Activated CD8-positive, alpha-beta memory T cell treated with anti-CD3 and anti-CD28 coated beads, Interleukin-2, amount 50 U/mL, for 1 hour (primary cell): ENCODE measurements around the gene TMEM145.

Experiments used
- DNase-seq: peaks from one replicate; pipeline ENCODE4 v3.0.0-alpha.2; 2020; ENCODE audit errors: extremely low read depth

Gene TMEM145

DNA sequence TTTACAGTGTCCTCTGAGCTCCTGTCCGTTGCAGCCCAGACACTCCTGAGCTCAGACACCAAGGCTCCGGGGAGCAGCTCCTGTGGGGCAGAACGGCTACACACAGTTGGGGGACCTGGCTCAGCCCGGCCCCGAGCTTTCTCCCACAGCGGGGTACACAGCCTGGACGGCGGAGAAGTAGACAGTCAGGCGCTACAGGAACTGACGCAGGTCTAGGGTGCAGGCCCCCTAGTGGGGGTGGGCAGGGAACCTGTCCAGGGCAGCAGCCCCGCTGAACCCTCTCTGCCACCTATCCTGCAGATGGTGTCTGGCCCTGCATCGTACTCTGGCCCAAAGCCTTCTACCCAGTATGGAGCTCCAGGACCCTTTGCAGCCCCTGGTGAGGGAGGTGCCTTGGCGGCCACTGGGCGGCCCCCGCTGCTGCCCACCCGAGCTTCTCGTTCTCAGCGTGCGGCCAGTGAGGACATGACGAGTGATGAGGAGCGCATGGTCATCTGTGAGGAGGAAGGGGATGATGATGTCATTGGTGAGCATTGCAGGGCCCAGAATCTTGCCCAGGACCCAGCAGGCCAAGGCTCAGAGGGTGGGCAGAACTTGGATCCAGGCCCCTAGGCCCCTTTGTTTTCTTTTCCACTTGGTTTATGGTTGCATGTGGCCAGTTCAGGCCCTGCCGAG lies 24.1 kb upstream of the TMEM145 start:
- DNase-seq = no peak

DNA sequence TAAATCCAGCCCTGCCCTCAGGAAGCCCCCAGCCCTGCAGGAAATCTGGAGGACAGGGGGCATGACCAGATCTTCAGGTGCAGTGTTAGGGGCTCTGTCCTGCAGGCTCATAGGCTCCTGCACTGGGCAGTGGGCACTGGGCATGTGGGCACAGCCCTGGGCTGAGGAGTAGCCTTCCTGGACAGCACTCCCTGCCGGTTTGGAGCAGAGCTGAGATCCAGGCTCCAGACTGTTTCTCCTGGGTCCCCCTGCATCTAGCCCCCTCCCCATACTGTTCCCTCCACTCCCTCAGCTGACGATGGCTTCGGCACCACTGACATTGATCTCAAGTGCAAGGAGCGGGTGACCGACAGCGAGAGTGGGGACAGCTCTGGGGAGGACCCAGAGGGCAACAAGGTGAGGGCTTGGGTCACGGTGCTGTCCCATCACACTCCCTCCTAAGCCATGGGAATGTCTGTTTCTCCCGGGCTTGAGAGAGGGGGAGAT lies 23.5 kb upstream of the TMEM145 start:
- DNase-seq = no peak

DNA sequence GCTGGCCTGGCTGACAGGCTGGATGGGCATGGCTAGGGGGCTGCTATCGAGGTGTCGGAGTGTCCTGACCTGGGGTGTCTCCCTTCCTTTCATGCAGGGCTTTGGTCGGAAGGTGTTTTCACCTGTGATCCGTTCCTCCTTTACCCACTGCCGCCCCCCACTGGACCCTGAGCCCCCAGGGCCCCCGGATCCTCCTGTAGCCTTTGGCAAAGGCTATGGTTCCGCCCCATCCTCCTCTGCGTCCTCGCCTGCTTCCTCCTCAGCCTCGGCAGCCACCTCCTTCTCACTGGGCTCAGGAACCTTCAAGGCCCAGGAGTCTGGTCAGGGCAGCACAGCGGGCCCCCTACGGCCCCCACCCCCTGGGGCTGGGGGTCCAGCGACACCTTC lies 23.0 kb upstream of the TMEM145 start:
- DNase-seq = no peak

DNA sequence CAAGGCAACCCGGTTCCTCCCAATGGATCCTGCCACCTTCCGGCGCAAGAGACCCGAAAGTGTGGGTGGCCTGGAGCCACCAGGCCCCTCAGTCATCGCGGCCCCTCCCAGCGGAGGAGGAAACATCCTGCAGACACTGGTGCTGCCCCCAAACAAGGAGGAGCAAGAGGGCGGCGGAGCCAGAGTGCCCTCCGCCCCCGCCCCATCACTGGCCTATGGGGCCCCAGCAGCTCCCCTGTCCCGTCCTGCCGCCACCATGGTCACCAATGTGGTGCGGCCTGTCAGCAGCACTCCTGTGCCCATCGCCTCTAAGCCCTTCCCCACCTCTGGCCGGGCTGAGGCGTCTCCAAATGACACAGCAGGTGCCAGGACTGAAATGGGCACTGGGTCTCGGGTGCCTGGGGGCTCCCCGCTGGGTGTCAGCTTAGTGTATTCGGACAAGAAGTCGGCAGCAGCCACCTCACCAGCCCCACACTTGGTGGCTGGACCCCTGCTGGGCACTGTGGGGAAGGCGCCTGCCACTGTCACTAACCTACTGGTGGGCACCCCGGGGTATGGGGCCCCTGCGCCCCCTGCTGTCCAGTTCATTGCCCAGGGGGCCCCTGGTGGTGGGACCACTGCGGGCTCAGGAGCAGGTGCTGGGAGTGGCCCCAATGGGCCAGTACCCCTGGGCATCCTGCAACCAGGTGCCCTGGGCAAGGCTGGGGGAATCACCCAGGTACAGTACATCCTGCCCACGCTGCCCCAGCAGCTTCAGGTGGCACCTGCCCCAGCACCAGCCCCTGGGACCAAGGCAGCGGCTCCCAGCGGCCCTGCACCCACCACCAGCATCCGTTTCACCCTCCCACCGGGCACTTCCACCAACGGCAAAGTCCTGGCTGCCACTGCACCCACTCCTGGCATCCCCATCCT lies 22.3 kb upstream of the TMEM145 start:
- DNase-seq = no peak

DNA sequence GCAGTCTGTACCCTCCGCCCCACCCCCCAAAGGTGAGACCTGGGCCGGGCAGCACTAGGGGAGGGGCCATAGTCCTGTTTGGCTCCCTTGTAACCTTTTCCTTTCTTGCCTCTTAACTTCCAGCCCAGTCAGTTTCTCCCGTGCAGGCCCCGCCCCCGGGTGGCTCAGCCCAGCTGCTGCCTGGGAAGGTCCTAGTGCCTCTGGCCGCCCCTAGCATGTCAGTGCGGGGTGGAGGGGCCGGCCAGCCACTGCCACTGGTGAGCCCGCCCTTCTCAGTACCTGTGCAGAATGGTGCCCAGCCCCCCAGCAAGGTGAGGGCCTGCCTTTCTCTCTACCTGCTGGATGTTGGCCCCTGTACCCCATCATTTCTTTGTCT lies 21.7 kb upstream of the TMEM145 start:
- DNase-seq = no peak

DNA sequence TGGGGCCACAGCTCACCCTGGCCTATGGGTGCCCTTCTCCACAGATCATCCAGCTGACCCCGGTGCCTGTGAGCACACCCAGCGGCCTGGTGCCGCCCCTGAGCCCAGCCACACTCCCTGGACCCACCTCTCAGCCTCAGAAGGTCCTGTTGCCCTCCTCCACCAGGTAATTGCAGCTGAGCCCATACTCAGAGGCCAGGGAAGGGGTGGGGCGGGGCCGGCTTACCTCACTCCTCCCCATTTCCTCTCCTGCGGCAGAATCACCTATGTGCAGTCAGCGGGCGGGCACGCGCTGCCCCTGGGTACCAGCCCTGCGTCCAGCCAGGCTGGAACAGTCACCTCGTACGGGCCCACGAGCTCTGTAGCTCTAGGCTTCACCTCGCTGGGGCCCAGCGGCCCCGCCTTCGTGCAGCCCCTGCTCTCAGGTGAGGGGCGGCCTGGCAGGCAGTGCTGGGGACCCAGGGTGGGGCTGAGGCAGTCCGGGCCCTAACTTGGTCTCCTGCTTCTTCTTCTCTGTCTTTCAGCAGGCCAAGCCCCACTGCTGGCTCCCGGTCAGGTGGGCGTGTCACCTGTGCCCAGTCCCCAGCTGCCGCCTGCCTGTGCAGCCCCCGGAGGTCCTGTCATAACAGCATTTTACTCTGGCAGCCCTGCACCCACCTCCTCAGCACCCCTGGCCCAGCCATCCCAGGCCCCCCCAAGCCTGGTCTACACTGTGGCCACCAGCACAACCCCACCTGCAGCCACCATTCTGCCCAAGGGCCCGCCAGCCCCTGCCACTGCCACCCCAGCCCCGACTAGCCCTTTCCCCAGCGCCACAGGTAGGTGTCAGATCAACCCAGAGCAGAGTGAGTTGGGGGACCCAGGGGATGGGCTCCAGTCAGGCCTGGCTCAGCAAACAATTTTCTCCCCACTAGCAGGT lies 20.8 kb upstream of the TMEM145 start:
- no peak for DNase-seq

DNA sequence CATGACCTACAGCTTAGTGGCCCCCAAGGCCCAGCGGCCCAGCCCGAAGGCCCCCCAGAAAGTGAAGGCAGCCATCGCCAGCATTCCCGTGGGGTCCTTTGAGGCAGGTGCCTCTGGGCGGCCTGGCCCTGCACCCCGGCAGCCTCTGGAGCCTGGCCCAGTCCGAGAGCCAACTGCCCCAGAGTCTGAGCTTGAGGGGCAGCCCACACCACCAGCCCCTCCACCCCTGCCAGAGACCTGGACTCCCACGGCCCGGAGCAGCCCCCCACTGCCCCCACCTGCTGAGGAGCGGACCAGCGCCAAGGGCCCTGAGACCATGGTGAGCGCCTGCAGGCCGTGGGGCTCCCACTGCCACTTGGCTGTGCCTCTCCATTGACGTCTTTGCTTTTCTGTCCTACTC lies 20.1 kb upstream of the TMEM145 start:
- no peak for DNase-seq

DNA sequence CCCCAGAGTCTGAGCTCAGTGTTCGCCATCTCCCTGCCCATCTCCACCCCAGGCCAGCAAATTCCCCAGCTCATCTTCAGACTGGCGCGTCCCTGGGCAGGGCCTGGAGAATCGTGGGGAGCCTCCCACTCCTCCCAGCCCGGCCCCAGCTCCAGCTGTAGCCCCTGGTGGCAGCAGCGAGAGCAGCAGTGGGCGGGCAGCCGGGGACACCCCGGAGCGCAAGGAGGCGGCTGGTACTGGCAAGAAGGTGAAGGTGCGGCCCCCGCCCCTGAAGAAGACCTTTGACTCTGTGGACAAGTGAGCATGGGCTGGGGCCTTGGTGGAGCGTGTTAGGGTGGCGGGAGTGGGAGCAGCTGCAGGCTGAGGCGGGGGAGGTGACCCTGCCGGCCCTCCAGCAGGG lies 19.6 kb upstream of the TMEM145 start:
- DNase-seq = no peak

DNA sequence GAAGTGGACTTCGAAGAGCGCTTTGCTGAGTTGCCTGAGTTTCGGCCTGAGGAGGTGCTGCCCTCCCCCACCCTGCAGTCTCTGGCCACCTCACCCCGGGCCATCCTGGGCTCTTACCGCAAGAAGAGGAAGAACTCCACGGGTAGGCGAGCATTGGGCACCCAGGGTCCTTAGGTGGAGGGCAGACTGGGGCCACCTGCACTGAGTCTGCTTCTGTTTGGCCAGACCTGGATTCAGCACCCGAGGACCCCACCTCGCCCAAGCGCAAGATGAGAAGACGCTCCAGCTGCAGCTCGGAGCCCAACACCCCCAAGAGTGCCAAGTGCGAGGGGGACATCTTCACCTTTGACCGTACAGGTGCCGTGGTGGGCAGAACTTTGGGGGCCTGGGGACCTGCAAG lies 19.2 kb upstream of the TMEM145 start:
- DNase-seq = no peak

DNA sequence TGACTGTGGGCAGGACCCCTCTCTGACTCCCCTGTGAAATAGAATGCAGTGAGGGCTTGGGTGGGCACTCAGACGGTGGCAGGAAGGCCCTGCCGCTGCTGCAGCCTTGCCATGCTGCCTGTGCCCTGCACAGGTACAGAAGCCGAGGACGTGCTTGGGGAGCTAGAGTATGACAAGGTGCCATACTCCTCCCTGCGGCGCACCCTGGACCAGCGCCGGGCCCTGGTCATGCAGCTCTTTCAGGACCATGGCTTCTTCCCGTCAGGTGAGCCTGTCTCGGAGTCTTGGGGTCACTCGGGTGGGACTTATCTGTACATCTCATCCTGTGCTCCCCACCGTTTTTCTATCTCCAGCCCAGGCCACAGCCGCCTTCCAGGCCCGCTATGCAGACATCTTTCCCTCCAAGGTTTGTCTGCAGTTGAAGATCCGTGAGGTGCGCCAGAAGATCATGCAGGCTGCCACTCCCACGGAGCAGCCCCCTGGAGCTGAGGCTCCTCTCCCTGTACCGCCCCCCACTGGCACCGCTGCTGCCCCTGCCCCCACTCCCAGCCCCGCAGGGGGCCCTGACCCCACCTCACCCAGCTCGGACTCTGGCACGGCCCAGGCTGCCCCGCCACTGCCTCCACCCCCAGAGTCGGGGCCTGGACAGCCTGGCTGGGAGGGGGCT lies 18.5 kb upstream of the TMEM145 start:
- DNase-seq = no peak

DNA sequence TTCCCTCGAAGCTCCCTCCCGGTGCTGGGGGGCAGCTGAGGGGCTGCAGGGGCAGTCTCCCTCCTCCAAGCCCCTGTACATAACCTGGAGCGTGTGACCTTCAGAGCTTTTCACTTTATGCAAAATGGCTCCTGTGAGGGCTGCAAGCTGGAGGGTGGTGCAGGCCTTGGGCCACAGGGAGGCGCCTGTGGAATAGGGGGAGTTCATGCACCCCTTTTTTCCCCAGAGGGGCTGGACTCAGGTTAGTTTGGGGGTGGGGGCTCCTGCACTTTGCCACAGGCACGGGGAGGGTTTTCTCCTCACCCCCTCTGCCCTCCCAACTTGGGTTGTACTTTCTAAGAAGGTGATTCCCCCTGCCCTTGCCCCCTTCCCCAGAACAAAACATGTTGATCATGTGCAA lies 17.8 kb upstream of the TMEM145 start:
- DNase-seq = no peak

DNA sequence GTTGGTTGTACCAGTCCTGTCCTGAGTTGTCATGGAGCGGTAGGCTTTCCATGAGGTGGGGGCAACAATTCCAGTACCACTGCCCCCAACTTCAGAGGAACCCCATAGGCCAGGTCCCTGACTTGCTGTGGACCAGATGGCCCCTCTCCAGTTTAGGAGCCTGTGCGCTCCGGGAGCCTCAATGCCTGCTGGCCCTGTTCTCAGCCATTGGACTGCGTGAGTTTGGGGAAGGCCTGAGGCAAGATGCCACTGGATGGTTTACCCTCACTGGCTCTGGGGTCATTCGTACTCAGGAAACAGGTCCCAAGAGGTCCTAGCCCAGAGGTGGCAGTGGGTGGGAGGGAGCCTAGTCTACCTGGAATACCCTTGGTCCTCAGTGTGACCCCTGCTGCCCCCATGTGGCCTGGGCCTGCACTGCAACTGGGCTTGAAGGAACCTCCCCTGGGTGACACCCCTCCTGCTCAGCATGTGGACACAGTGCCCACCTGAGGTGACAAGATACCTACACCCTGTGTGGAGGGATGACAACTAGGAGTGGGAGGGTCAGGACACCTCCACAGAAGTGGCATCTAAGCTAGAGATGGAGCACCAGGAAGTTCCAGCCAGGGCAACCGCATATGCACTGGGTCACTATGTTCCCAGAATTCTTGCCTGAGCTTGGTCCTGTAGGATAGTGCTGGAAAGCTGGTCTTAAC lies 17.1 kb upstream of the TMEM145 start:
- peak; percentile 59 for DNase-seq

DNA sequence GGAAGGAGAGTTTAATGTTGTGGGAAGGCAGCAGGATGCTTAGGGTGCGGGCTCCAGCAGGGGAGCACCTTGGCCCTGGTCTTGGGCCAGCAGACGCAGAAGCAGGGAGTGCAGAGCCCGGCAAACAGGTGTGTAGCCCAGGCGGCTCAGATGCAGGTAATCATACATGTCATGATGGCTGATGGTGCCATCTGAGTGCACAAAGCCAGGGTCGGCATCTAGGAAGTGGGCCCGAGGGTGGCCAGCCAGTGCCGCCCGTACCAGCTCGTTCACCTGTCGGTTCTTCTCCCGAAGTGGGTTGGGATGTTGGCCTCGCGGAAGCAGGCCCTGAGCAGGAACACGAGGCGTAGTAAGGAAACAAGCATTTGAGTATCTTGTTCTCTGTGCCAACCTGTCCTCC lies 16.1 kb upstream of the TMEM145 start:
- DNase-seq = no peak

DNA sequence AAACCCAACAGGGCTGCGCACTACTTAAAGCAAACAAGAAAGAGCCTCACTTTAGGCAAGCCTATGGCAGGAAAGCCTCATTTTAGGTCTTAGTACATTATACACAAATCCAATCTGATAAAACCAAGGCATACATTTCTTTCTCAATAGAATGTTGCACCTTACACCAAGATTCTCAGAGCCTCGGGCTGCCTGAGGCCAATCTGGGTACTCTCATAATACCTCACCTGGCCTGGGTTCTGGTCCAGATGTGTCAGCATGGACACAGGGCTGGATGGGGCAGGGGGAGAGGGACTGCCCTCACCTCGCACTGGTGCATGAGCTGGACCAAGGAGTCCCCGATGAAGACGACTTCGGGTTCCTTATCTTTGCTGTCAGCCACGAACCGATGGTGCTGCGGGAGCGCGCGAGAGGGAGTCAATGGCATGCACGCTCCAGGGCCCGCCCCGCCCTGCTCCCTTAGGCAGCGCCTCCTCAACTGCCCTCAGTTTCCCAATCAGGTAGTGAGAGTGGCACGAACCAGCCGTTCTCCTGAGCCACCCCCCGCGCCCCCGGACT lies 11.4 kb upstream of the TMEM145 start, which contains the start of gene PRR19:
Gene PRR19, plus strand, starts transcription at position 487 of the 558 bp plus-strand sequence. CDS start 7,453 bp downstream, outside the sequence.
- DNase-seq = no peak

DNA sequence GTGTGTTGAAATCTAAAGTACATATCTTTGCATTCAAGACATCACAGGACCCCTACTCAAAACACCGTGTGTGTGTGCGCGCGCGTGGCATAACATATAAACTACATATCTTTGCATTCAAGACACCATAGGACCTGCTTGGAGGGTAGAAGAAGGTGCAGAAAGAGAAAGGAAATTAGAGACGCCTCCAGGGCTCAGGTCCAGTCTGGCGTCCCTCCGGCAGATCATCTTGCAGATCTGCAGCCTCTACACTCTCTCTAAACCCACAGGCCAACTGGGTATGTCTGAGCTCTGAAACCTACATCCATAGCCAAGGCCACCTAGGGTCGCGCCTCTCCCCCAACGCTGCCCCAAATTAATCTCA lies 10.0 kb upstream of the TMEM145 start:
- DNase-seq = no peak

DNA sequence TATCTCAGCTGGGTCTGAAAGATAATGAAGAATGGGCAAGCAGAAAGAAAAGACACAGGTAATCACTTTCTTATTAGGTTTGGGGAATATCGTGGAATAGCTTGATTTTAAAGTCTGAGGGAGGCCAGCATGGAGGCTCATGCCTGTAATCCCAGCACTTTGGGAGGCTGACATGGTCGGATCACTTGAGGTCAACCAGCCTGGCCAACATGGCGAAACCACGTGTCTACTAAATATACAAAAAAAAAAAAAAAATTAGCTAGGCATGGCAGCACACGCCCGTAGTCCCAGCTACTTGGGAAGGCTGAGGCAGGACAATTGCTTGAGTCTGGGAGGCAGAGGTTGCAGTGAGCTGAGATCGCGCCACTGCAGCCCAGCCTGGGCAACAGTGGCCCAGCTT lies 9.2 kb upstream of the TMEM145 start:
- no peak for DNase-seq

DNA sequence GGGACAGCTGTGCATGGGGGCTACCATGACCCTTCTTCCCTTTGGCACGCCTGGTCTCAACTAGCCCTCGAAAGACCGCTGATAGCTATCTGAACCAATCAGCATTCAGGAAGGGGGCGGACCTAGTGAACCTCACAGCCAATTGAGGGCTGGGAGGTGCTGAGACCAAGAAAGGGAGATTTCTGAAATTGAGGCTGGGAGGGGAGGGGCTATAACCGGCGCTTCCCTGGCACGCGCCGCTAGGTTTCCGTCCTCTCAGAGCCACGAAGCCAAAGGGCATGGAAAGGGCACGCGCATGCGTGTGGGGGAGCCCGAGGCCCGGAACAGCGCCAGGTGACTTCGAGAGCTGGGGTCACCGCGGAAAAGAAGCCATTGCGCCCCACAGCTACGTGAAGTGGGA lies 6.5 kb upstream of the TMEM145 start:
- no peak for DNase-seq

DNA sequence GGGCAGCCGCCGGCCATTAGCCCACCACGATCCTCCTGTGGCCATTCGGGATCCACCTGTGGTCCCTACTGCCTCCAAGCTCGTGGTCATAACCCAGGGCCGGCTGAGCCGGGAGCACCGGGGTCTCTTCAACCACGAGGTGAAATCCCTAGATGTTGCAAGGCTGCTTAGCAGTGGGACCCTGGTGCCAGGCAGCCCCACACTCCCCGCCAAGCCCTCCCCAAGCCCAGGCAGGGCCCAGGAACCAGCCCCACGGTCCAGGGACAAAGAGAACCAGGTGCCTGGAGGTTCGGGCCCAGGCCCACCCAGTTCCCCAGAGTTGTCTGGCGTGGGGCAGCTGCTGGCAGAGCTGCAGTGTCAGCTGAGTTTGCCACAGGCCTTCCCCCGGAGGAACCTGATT lies 3.4 kb upstream of the TMEM145 start:
- DNase-seq = no peak

DNA sequence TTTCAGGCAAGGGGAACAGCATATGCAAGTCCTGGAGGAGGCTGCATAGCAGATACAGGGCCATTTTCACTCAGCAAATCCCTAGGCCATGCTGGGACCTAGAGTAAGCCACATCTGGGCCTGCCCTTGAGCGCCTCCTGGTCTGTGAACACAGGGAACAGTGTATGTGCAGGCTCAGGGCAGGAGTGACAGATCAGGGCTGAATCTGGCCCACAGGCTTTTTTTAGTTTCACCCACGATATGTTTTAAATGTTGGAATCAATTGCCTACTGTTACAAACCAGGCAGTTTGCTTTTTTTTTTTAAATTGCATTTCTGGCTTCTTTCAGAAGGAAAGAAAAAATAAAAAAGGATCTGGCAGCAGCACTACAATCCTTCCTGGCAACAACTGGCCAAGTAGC lies 1.5 kb upstream of the TMEM145 start:
- no peak for DNase-seq

DNA sequence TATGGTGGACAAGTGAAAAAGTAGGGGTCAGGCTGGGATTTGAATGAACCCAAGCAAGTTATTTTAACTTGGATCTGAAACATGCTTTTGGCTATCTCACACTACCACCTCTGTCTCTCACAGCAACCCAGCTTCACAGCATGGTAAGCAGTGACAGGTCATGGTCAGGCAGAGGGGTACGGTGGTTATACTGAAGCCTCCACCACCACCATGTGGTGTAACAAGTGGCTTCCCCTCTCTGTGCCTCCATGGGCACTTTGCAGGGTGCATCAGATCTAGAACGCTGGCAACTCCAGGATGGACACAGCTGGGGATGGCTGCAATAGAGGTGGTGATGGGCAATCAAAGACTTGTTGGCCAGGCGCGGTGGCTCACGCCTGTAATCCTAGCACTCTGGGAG lies 739 bp upstream of the TMEM145 start:
- DNase-seq = no peak
